GM23248 (cell line): ENCODE measurements around the gene LIMCH1. TPM values are rescaled to one million over a fixed set of nuclear protein-coding genes. Genes with fewer than 3 reads are reported as not detected.

Source experiments
- DNase-seq: peaks from one replicate; pipeline ENCODE4 v3.0.0-alpha.2; 2015
- H2AFZ ChIP-seq: fragments of 200-600 bp; sonication (generic); 2 replicates; pipeline ENCODE4 v1.6.1; 2016; ENCODE audit warnings: antibody characterized with exemption
- H3F3A ChIP-seq: fragments of 200-600 bp; sonication (generic); 2 replicates; pipeline ENCODE4 v1.6.1; 2016; ENCODE audit warnings: mild to moderate bottlenecking, antibody characterized with exemption, mixed run types; ENCODE audit not compliant: insufficient read depth
- H3K27ac ChIP-seq: fragments of 200-600 bp; sonication (generic); 2 replicates; pipeline ENCODE4 v1.5.1; 2016; ENCODE audit warnings: mild to moderate bottlenecking
- H3K27me3 ChIP-seq: fragments of 200-600 bp; sonication (generic); replicated peaks from 2 replicates; pipeline ENCODE4 v1.6.1; 2016; ENCODE audit warnings: mild to moderate bottlenecking; ENCODE audit not compliant: insufficient read depth
- H3K36me3 ChIP-seq: fragments of 200-600 bp; sonication (generic); 2 replicates; pipeline ENCODE4 v1.6.1; 2016; ENCODE audit warnings: low read depth, mild to moderate bottlenecking
- H3K4me1 ChIP-seq: fragments of 200-600 bp; sonication (generic); 2 replicates; pipeline ENCODE4 v1.6.1; 2016; ENCODE audit warnings: mild to moderate bottlenecking; ENCODE audit not compliant: insufficient read depth
- H3K4me2 ChIP-seq: fragments of 200-600 bp; sonication (generic); one replicate; pipeline ENCODE4 v1.6.1; 2016; ENCODE audit warnings: mild to moderate bottlenecking; ENCODE audit not compliant: unreplicated experiment
- H3K4me3 ChIP-seq: fragments of 200-600 bp; sonication (generic); 2 replicates; pipeline ENCODE4 v1.5.1; 2016; ENCODE audit warnings: mild to moderate bottlenecking
- H3K79me2 ChIP-seq: fragments of 200-600 bp; sonication (generic); 2 replicates; pipeline ENCODE4 v1.6.1; 2016; ENCODE audit warnings: mild to moderate bottlenecking; ENCODE audit not compliant: insufficient read depth
- H3K9ac ChIP-seq: fragments of 200-600 bp; sonication (generic); 2 replicates; pipeline ENCODE4 v1.6.1; 2016; ENCODE audit warnings: mild to moderate bottlenecking
- H3K9me2 ChIP-seq: fragments of 200-600 bp; sonication (generic); 2 replicates; pipeline ENCODE4 v1.6.1; 2016; ENCODE audit warnings: mixed run types, mild to moderate bottlenecking, moderate library complexity; ENCODE audit not compliant: insufficient read depth
- H3K9me3 ChIP-seq: fragments of 200-600 bp; sonication (generic); one replicate; pipeline ENCODE4 v1.6.1; 2017; ENCODE audit warnings: low read depth
- H4K20me1 ChIP-seq: fragments of 200-600 bp; sonication (generic); 2 replicates; pipeline ENCODE4 v1.6.0; 2016; ENCODE audit not compliant: insufficient read depth
- EZH2 ChIP-seq: fragments of 200-600 bp; sonication (generic); IDR thresholded peaks from 2 replicates; pipeline ENCODE4 v1.6.1; 2018; ENCODE audit warnings: antibody characterized with exemption, mild to moderate bottlenecking; ENCODE audit not compliant: insufficient read depth, poor library complexity, severe bottlenecking
- EZH2phosphoT487 ChIP-seq: fragments of 200-600 bp; sonication (generic); IDR thresholded peaks from 2 replicates; pipeline ENCODE4 v1.6.1; 2018; ENCODE audit warnings: antibody characterized with exemption, moderate library complexity, mild to moderate bottlenecking, low read depth; ENCODE audit not compliant: insufficient read depth
- WGBS, 2 experiments: methylation state at CpG; one replicate each; pipeline ENCODE4 v1.1.6; 2015 to 2017; ENCODE audit warnings: low lambda C conversion rate in 2 of 2, low coverage in 1 of 2; ENCODE audit errors: missing lambda C conversion rate in 2 of 2; 5-methylcytosine and 5-hydroxymethylcytosine counted together
- in situ Hi-C: fragments of 300-500 bp; cut with MboI; formaldehyde crosslinking; loops from 2 replicates; pipeline ENCODE4 v1.15.0; 2020
- polyA plus RNA-seq: library from polyadenylated mRNA; unstranded; fragments of >200 nt; fragmentation: Nextera tagmentation; extraction: Ambion mirVana; gene quantifications from 2 replicates; pipeline ENCODE4 v1.2.1, GENCODE V29; 2016
- total RNA-seq: library from RNA; depleted of rRNA; stranded (reverse); fragments of >200 nt; shearing (Covaris generic); gene quantifications from 2 replicates; pipeline ENCODE4 v1.2.3, GENCODE V29; 2014

LIMCH1 gene
- total and polyA plus RNA-seq, 2 experiments from 2014 or later: 17.4 to 22.2 TPM

DNA sequence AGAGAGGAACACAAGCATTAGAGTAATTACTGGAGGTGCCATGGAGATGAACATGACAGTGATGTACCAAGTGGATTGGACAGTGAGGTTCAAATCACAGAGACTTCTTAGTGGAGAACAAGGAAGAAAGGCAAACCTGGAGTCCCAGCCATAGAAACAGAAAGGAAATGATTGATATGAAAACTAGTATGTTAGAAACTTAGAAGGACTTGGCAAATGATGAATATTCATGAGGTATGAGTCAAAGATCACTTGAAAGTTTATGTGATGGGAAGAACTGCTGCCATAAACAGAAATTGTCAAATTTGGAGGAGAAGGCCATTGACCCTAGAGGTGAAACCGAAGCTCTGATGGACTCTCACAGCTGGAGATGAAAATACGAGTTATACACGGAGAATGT, 122.4 kb downstream of the LIMCH1 start:
- WGBS, 2 experiments: 79 to 86% methylated on average over 3 of the region's 3 CpGs
- in situ Hi-C loops: loop anchor here (25.0 kb wide), 1 partner anchor 723 kb away; no protein-coding TSS in a partner anchor
- Histone ChIP-seq H3F3A (no peaks in the 10 kb centered on the region), H2AFZ (no peak overlapping the region), H3K4me2 (no peak overlapping the region), H3K27ac (no peak overlapping the region), H4K20me1 (no peaks in the 10 kb centered on the region), H3K4me1 (no peaks in the 10 kb centered on the region), H3K27me3 (no peaks in the 10 kb centered on the region), H3K4me3 (no peak overlapping the region), H3K9me2 (no peaks in the 10 kb centered on the region), H3K36me3 (no peaks in the 10 kb centered on the region), H3K79me2 (no peaks in the 10 kb centered on the region), H3K9ac (no peak overlapping the region), H3K9me3 (no peaks in the 10 kb centered on the region)
- DNase-seq: no peak
- no peak for TF ChIP-seq EZH2
- TF ChIP-seq EZH2phosphoT487: no peak

DNA sequence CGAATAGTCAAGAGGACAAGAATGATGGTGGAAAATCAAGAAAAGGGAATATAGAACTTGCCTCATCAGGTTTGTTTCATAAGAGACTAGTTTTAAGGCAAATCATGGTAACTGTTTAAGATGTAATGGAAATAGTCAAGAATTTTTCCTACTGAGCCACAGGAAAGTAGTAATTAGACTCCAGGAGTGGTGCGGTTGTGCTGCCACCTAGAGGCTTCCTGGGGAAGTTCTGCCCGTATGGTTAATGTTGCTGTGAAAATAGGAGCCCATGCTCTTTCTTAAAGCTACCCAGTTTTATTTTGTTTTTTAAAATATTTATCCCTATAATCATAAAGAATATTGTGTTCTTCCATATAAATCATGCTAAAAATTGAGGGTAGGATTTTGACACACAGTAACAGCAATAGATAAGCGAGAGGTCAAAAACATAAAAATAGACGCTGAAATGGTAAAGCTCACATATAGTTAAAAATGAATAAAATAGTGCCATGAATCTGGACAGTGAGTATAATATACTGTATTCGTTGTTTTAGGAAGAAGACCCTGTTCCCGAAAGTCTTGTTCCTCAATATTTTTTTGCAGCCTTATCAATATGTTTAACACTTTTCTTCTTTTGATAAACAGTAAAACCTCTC, 123.6 kb downstream of the LIMCH1 start:
- TF ChIP-seq EZH2: no peak
- no peak for TF ChIP-seq EZH2phosphoT487
- Histone ChIP-seq H3K4me3 (no peak overlapping the region), H3K27ac (no peak overlapping the region), H3K79me2 (no peaks in the 10 kb centered on the region), H3K4me1 (no peaks in the 10 kb centered on the region), H3K36me3 (no peaks in the 10 kb centered on the region), H3K27me3 (no peaks in the 10 kb centered on the region), H2AFZ (no peak overlapping the region), H3K9ac (no peak overlapping the region), H4K20me1 (no peaks in the 10 kb centered on the region), H3K4me2 (no peak overlapping the region), H3K9me2 (no peaks in the 10 kb centered on the region), H3F3A (no peaks in the 10 kb centered on the region), H3K9me3 (no peaks in the 10 kb centered on the region)
- 38 to 42% methylated on average over 7 of the region's 7 CpGs for WGBS, 2 experiments
- in situ Hi-C loops: loop anchor here (25.0 kb wide), 1 partner anchor 724 kb away; no protein-coding TSS in a partner anchor
- DNase-seq: peak; percentile 62

DNA sequence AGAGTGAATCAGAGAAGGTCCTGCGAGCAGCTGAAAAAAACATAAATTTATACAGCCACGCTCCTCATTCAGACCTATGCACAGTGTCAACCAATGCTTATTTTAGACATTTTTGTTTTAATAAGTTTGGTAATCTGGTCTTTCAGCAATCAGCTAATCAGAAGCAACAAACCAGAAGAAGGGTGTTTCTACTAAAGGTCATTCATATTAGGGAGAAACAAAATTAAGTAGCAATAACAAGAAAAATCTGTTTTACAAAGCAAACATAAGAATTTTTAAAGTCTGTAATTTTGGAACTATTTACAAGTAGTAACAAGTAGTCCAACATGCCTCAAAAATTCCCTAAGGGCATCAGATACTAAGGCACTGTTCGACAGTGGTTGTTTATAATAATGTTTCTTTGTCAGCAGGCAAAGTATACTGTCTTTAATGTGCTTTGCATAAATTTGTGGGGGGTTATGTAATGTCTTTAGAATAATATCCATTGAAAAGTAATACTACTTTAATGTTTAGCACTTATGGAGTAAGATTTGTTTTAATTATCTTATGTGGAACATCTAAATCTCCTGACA, 127.8 kb downstream of the LIMCH1 start:
- Histone ChIP-seq H3K9me3 (no peaks in the 10 kb centered on the region), H3K4me1 (no peaks in the 10 kb centered on the region), H3K4me3 (no peak overlapping the region), H2AFZ (no peak overlapping the region), H3K27ac (no peak overlapping the region), H3K4me2 (no peak overlapping the region), H3K9me2 (no peaks in the 10 kb centered on the region), H3K36me3 (no peaks in the 10 kb centered on the region), H3K9ac (no peak overlapping the region), H3K79me2 (no peaks in the 10 kb centered on the region), H3K27me3 (no peaks in the 10 kb centered on the region), H4K20me1 (no peaks in the 10 kb centered on the region), H3F3A (no peaks in the 10 kb centered on the region)
- no peak for DNase-seq
- TF ChIP-seq EZH2phosphoT487 (no peak), EZH2 (no peak)
- 70 to 72% methylated on average over 3 of the region's 3 CpGs for WGBS, 2 experiments
- in situ Hi-C loops: loop anchor here (25.0 kb wide), 1 partner anchor 728 kb away; no protein-coding TSS in a partner anchor

- no peak overlapping the region for H3K9ac ChIP-seq
- no peaks in the 10 kb centered on the region for H3K27me3 ChIP-seq
- no peaks in the 10 kb centered on the region for H3K79me2 ChIP-seq
- H3K27ac ChIP-seq: no peak overlapping the region
- H3K4me2 ChIP-seq: no peak overlapping the region
- H3K4me1 ChIP-seq: no peaks in the 10 kb centered on the region
- no peaks in the 10 kb centered on the region for H3K36me3 ChIP-seq
- DNase-seq: no peak
- no peaks in the 10 kb centered on the region for H3K9me2 ChIP-seq
- no peaks in the 10 kb centered on the region for H4K20me1 ChIP-seq
- no peaks in the 10 kb centered on the region for H3F3A ChIP-seq
- H3K9me3 ChIP-seq: no peaks in the 10 kb centered on the region
- in situ Hi-C loops: loop anchor here (25.0 kb wide), 1 partner anchor 731 kb away; no protein-coding TSS in a partner anchor
- TF ChIP-seq EZH2: no peak
- no peak for TF ChIP-seq EZH2phosphoT487
- 60 to 79% methylated on average over 1 of the region's 1 CpG for WGBS, 2 experiments
- no peak overlapping the region for H2AFZ ChIP-seq
- no peak overlapping the region for H3K4me3 ChIP-seq
Measured at GRCh38 chr4:41668024-41668423, 130.1 kb downstream of the LIMCH1 start.
